GM12878 (cell line): Measurements from ENCODE around the gene GRIK5. TPM values are rescaled to one million over a fixed set of nuclear protein-coding genes. Genes with fewer than 3 reads are reported as not detected.

Experiments used
- CHD4 ChIP-seq: fragments of 200-600 bp; sonication (generic); IDR thresholded peaks from 2 replicates; pipeline ENCODE4 v1.6.1; 2016; ENCODE audit warnings: mild to moderate bottlenecking
- ETV6 ChIP-seq, 2 experiments: fragments of 450-650 bp in 1 of 2; IDR thresholded peaks in 1 of 2; conservative IDR thresholded peaks in 1 of 2; 2 replicates each; pipeline ENCODE4 v1.6.1; 2014; ENCODE audit warnings: antibody characterized with exemption in 1 of 2, borderline replicate concordance in 1 of 2, low read depth in 1 of 2, mild to moderate bottlenecking in 1 of 2, moderate library complexity in 1 of 2
- HDAC6 ChIP-seq: fragments of 200-600 bp; sonication (generic); IDR thresholded peaks from one replicate; pipeline ENCODE4 v1.8.0; 2017; ENCODE audit warnings: antibody characterized with exemption; ENCODE audit not compliant: unreplicated experiment
- MEF2A ChIP-seq: IDR thresholded peaks from 2 replicates; pipeline ENCODE4 v1.6.1; 2011; ENCODE audit warnings: low read depth, mild to moderate bottlenecking, low read length, moderate library complexity; ENCODE audit not compliant: insufficient read depth
- MXI1 ChIP-seq: fragments of 150-350 bp; IDR thresholded peaks from 2 replicates; pipeline ENCODE4 v1.6.1; 2011; ENCODE audit warnings: low read depth, mild to moderate bottlenecking, inconsistent platforms, low read length, improper control_type of control experiment
- PAX5 ChIP-seq: IDR thresholded peaks from 2 replicates; pipeline ENCODE4 v1.6.1; 2011; ENCODE audit warnings: low read depth, low read length, borderline replicate concordance
- SIN3A ChIP-seq: IDR thresholded peaks from 2 replicates; pipeline ENCODE4 v1.6.1; 2012; ENCODE audit warnings: low read depth, low read length, improper control_type of control experiment
- SIX5 ChIP-seq: IDR thresholded peaks from 2 replicates; pipeline ENCODE4 v1.6.1; 2011; ENCODE audit warnings: mild to moderate bottlenecking, low read depth, low read length, moderate library complexity; ENCODE audit not compliant: severe bottlenecking
- ZBED1 ChIP-seq: IDR thresholded peaks from 2 replicates; pipeline ENCODE4 v1.6.1; 2016; ENCODE audit warnings: borderline replicate concordance
- ZNF207 ChIP-seq: fragments of 450-650 bp; IDR thresholded peaks from 2 replicates; pipeline ENCODE4 v1.6.1; 2014; ENCODE audit warnings: antibody characterized with exemption, mild to moderate bottlenecking, borderline replicate concordance
- ZNF274 ChIP-seq: IDR thresholded peaks from one replicate; pipeline ENCODE4 v1.8.0; 2011; ENCODE audit not compliant: insufficient read length, insufficient read depth
- polyA plus RNA-seq, 11 experiments: library from polyadenylated mRNA; depleted of rRNA in 4 of 11; unstranded in 6 of 11; stranded (reverse) in 5 of 11; fragments of >200 nt; fragmentation: Nextera tagmentation in 4 of 11; fragmentation: Illumina TruSeq in 1 of 11; extraction: Ambion mirVana in 4 of 11; extraction: Trizol in 1 of 11; gene quantifications; 1 replicate in 1 of 11; 2 replicates in 10 of 11; pipeline versions ENCODE4 v1.2.1 to v1.2.3, GENCODE V29; 2011 to 2016; ENCODE audit warnings: inconsistent platforms in 2 of 11, missing spikeins in 2 of 11, low read depth in 1 of 11
- total RNA-seq, 4 experiments: library from RNA; depleted of rRNA in 3 of 4; stranded (reverse); fragments of >200 nt in 3 of 4; fragmentation: Illumina TruSeq in 1 of 4; extraction: Trizol in 1 of 4; gene quantifications; 2 replicates each; pipeline versions ENCODE4 v1.2.1 to v1.2.3, GENCODE V29; 2013 to 2021
- TF ChIP-seq, protein P1 (sequence below): fragments of 450-650 bp; IDR thresholded peaks from 2 replicates; pipeline ENCODE4 v1.6.1; 2017; ENCODE audit warnings: mild to moderate bottlenecking, low read depth, inconsistent platforms; ENCODE audit not compliant: poor library complexity, severe bottlenecking
- TF ChIP-seq, protein P2 (sequence below): IDR thresholded peaks from 2 replicates; pipeline ENCODE4 v1.6.1; 2011; ENCODE audit warnings: borderline replicate concordance, low read depth, mild to moderate bottlenecking, moderate library complexity, mixed read lengths, low read length; ENCODE audit not compliant: insufficient read depth; ENCODE audit errors: extremely low read length
- TF ChIP-seq, protein P3 (sequence below): fragments of 450-650 bp; IDR thresholded peaks from 2 replicates; pipeline ENCODE4 v1.6.1; 2018; ENCODE audit warnings: borderline replicate concordance, mild to moderate bottlenecking; ENCODE audit not compliant: partially characterized antibody
- TF ChIP-seq, protein P4 (sequence below): IDR thresholded peaks from 2 replicates; pipeline ENCODE4 v1.6.1; 2011; ENCODE audit warnings: mild to moderate bottlenecking, low read depth, low read length, moderate library complexity; ENCODE audit not compliant: insufficient replicate concordance

GRIK5 gene
- total and polyA plus RNA-seq, 10 of the 15 experiments (the other 5 are each of a cell fraction or from before 2014, with no cell fraction given): 0.03 to 0.23 (median 0.07) TPM; not detected in 3

DNA sequence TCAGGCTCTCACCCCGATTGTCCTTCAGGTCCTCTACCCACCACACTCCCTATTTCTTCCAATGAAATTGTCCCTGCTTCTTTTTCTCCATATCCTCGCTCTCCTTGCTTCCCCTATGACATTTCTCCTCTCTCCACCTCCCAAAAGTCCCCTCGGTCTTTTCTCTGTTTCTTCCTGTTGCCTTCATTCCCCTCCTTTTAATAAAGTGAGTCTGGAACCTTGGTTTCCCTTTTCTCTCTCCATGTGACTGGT lies 5.3 kb upstream of the GRIK5 start (continued):
- TF ChIP-seq SIX5: no peak
- TF ChIP-seq, protein P1, sequence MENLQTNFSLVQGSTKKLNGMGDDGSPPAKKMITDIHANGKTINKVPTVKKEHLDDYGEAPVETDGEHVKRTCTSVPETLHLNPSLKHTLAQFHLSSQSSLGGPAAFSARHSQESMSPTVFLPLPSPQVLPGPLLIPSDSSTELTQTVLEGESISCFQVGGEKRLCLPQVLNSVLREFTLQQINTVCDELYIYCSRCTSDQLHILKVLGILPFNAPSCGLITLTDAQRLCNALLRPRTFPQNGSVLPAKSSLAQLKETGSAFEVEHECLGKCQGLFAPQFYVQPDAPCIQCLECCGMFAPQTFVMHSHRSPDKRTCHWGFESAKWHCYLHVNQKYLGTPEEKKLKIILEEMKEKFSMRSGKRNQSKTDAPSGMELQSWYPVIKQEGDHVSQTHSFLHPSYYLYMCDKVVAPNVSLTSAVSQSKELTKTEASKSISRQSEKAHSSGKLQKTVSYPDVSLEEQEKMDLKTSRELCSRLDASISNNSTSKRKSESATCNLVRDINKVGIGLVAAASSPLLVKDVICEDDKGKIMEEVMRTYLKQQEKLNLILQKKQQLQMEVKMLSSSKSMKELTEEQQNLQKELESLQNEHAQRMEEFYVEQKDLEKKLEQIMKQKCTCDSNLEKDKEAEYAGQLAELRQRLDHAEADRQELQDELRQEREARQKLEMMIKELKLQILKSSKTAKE: no peak
- TF ChIP-seq, protein P2, sequence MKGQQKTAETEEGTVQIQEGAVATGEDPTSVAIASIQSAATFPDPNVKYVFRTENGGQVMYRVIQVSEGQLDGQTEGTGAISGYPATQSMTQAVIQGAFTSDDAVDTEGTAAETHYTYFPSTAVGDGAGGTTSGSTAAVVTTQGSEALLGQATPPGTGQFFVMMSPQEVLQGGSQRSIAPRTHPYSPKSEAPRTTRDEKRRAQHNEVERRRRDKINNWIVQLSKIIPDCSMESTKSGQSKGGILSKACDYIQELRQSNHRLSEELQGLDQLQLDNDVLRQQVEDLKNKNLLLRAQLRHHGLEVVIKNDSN: no peak
- no peak for TF ChIP-seq CHD4
- no peak for TF ChIP-seq ETV6 (conservative IDR thresholded peaks at IDR 0.05 in 1 of 2, IDR thresholded peaks at IDR 0.05 in 1 of 2; ENCODE audit: borderline replicate concordance in 1 of 2, low read depth in 1 of 2)
- TF ChIP-seq MEF2A: no peak
- TF ChIP-seq ZNF207: no peak
- TF ChIP-seq SIN3A: no peak
- TF ChIP-seq, protein P3, sequence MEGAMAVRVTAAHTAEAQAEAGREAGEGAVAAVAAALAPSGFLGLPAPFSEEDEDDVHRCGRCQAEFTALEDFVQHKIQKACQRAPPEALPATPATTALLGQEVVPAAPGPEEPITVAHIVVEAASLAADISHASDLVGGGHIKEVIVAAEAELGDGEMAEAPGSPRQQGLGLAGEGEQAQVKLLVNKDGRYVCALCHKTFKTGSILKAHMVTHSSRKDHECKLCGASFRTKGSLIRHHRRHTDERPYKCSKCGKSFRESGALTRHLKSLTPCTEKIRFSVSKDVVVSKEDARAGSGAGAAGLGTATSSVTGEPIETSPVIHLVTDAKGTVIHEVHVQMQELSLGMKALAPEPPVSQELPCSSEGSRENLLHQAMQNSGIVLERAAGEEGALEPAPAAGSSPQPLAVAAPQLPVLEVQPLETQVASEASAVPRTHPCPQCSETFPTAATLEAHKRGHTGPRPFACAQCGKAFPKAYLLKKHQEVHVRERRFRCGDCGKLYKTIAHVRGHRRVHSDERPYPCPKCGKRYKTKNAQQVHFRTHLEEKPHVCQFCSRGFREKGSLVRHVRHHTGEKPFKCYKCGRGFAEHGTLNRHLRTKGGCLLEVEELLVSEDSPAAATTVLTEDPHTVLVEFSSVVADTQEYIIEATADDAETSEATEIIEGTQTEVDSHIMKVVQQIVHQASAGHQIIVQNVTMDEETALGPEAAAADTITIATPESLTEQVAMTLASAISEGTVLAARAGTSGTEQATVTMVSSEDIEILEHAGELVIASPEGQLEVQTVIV: no peak
- no peak for TF ChIP-seq PAX5
- TF ChIP-seq, protein P4, sequence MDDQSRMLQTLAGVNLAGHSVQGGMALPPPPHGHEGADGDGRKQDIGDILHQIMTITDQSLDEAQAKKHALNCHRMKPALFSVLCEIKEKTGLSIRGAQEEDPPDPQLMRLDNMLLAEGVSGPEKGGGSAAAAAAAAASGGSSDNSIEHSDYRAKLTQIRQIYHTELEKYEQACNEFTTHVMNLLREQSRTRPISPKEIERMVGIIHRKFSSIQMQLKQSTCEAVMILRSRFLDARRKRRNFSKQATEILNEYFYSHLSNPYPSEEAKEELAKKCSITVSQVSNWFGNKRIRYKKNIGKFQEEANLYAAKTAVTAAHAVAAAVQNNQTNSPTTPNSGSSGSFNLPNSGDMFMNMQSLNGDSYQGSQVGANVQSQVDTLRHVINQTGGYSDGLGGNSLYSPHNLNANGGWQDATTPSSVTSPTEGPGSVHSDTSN: no peak
- no peak for TF ChIP-seq HDAC6
- TF ChIP-seq MXI1: no peak; the same call in 1 of the 2 replicates
- no peak for TF ChIP-seq ZBED1
- TF ChIP-seq ZNF274: no peak
